Measurements from ENCODE around the gene LRRC53.

DNA sequence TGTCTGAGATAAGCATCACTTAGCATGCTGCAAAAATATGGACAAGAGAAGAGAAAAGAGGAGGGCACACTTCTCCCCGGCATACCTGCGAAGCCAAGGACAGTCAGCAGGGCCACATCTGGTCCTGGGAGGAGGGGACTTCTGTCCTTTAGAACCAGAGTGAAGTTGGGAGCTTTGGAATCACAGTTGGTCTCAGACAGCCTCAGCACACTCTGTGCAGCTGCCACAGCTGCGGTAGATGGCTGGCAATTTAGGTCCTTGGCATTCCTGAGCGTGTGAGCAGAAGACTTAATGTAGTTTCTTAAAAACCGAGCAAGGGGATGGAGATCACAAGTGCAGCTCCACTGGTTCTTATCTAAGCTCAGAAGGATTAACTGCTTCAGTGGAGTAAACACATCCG, 32.3 kb downstream of the LRRC53 start:
- TF ChIP-seq, protein P1, sequence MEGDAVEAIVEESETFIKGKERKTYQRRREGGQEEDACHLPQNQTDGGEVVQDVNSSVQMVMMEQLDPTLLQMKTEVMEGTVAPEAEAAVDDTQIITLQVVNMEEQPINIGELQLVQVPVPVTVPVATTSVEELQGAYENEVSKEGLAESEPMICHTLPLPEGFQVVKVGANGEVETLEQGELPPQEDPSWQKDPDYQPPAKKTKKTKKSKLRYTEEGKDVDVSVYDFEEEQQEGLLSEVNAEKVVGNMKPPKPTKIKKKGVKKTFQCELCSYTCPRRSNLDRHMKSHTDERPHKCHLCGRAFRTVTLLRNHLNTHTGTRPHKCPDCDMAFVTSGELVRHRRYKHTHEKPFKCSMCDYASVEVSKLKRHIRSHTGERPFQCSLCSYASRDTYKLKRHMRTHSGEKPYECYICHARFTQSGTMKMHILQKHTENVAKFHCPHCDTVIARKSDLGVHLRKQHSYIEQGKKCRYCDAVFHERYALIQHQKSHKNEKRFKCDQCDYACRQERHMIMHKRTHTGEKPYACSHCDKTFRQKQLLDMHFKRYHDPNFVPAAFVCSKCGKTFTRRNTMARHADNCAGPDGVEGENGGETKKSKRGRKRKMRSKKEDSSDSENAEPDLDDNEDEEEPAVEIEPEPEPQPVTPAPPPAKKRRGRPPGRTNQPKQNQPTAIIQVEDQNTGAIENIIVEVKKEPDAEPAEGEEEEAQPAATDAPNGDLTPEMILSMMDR (IDR thresholded peaks at IDR 0.05; ENCODE audit: low read depth, low read length) = no peak
- TF ChIP-seq POLR2A (IDR thresholded peaks at IDR 0.05; ENCODE audit: extremely low read depth, insufficient read length) (no peak), MYC (IDR thresholded peaks at IDR 0.05; ENCODE audit: low read depth, low read length) (no peak)

Measured in NB4 (cell line).